Breast epithelium (tissue), 4 donors: Measurements from ENCODE around the gene RARRES2. TPM values are rescaled to one million over a fixed set of nuclear protein-coding genes. Genes with fewer than 3 reads are reported as not detected.

ENCODE experiments used
- DNase-seq, 2 donors: peaks; one replicate each; pipeline ENCODE4 v3.0.0-alpha.2; 2019; ENCODE audit warnings: low spot score in 2 of 2
- H3K27ac ChIP-seq, 2 donors: fragments of 200-600 bp; sonication (generic) in 1 of 2; one replicate each; pipeline ENCODE4 v1.5.1; 2016 to 2019; ENCODE audit warnings: mild to moderate bottlenecking in 1 of 2
- H3K27me3 ChIP-seq, 2 donors: fragments of 200-600 bp; sonication (generic) in 1 of 2; one replicate each; pipeline versions ENCODE4 v1.5.1 to v1.6.0; 2017 to 2019; ENCODE audit warnings: control low read depth in 1 of 2, mild to moderate bottlenecking in 1 of 2
- H3K36me3 ChIP-seq: fragments of 200-600 bp; one replicate; pipeline ENCODE4 v1.5.1; 2019
- H3K4me1 ChIP-seq, 2 donors: fragments of 200-600 bp; sonication (generic); one replicate each; pipeline ENCODE4 v1.5.1; 2016 to 2019; ENCODE audit warnings: control low read depth in 1 of 2
- H3K4me3 ChIP-seq, 3 donors: fragments of 200-600 bp; sonication (generic); 1 replicate in 2 of 3; 2 replicates in 1 of 3; pipeline ENCODE4 v1.5.1; 2016 to 2019; ENCODE audit warnings: mild to moderate bottlenecking in 3 of 3, moderate library complexity in 2 of 3
- H3K9me3 ChIP-seq, 2 donors: fragments of 200-600 bp; sonication (generic) in 1 of 2; one replicate each; pipeline ENCODE4 v1.5.1; 2016 to 2019; ENCODE audit warnings: control low read depth in 1 of 2
- CTCF ChIP-seq, 3 donors: fragments of 450-650 bp; IDR thresholded peaks; one replicate each; pipeline ENCODE4 v1.5.1; 2016 to 2017; ENCODE audit warnings: antibody characterized with exemption in 3 of 3, mild to moderate bottlenecking in 3 of 3, moderate library complexity in 3 of 3
- POLR2A ChIP-seq: fragments of 450-650 bp; IDR thresholded peaks from one replicate; pipeline ENCODE4 v1.6.1; 2016; ENCODE audit warnings: antibody characterized with exemption, mild to moderate bottlenecking, moderate library complexity
- POLR2AphosphoS5 ChIP-seq, 3 donors: sonication (generic); formaldehyde crosslinking; IDR thresholded peaks; one replicate each; pipeline ENCODE4 v1.6.1; 2017; ENCODE audit warnings: antibody characterized with exemption in 3 of 3
- intact Hi-C: fragments of 100-400 bp; cut with DNase I; formaldehyde crosslinking; loops from one replicate; pipeline ENCODE4 v1.15.1; 2023; ENCODE audit warnings: low total_unique reads
- total RNA-seq, 3 donors: library from RNA; depleted of rRNA; stranded (reverse); fragments of >200 nt; gene quantifications; one replicate each; pipeline ENCODE4 v1.1.0, GENCODE V29; 2016

The RARRES2 gene
- total RNA-seq, 3 donors from 2014 or later: 156 to 297 (median 267) TPM

DNA sequence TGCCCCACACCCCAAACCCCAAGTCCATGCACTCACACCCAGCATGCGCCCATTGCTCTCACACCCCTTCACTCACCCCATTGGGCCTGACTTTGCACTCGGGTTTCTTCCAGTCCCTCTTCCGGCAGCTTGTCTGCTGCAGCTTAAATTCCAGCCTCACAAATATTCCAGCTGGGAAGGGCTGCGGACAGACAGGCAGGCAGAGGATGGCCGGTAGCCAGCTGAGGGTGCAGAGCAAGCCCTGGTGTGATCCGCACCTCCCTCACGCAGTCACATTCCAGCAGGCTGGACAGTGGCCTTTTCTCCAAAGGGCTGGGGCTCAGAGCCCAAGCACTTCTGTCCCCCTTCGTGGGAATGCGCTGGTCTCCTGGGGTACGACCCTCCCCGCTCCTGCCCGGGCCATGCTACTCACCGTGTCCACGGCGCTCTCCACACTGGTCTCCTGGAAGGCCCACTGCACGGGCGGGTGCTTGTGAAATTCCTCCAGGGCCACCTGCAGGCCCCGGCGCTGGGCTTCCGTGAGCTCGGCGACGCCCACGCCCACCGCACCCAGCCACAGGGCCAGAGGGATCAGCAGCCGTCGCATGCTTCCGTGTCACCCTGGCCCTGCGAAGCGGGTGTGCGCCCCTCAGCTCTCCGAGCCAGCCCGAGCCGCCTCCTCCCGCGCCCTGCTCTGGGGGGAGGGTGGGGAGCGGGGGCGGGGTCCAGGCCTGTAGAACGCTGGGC lies 1.2 kb downstream of the RARRES2 start:
- H3K4me1 ChIP-seq: peaks cover 0 to 20% of the 10 kb centered on the region in 2 donors
- intact Hi-C loops: no loop called here
- no peak for DNase-seq

DNA sequence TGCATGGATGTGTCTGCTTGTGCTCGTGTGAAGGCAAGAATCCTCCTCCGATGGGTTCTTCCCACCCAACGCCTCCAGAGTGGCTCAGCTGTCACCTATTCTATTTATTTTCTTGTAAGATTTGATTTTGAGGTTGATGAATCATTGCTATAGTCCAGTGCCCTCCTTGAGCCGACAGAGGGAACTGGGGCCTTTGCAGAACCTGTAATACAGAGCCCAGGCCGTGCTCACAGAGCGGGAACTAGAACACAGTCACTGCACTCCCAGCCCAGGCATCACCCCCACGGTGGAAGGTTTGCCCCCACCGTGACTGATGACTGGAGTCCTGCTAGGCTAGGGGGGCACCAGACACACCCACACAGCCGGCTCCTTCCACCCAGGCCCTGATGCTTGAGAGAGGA lies 2.0 kb downstream of the RARRES2 start:
- no peak for DNase-seq

More for the DNA sequence above, 1.2 kb downstream of the RARRES2 start:
- H3K27ac ChIP-seq: peak overlapping the region; percentile 72 to 94
- H3K4me3 ChIP-seq: peak overlapping the region; percentile 49 to 81 (median 63)
- no peaks in the 10 kb centered on the region for H3K36me3 ChIP-seq
- peaks cover 0 to 6% of the 10 kb centered on the region in 2 donors for H3K9me3 ChIP-seq
- H3K27me3 ChIP-seq: no peaks in the 10 kb centered on the region
- TF ChIP-seq POLR2A (no peak), POLR2AphosphoS5 (IDR thresholded peaks at IDR 0.05) (no peak), CTCF (IDR thresholded peaks at IDR 0.05) (no peak)

GRCh38 chr7:150338166-150338829 lies 3.1 kb downstream of the RARRES2 start:
- no peaks in the 10 kb centered on the region for H3K9me3 ChIP-seq
- intact Hi-C loops: no loop called here
- no peak overlapping the region for H3K4me3 ChIP-seq
- no peak for TF ChIP-seq CTCF (IDR thresholded peaks at IDR 0.05)
- TF ChIP-seq POLR2AphosphoS5 (IDR thresholded peaks at IDR 0.05): no peak
- no peak for TF ChIP-seq POLR2A
- no peak overlapping the region for H3K27ac ChIP-seq
- H3K36me3 ChIP-seq: no peaks in the 10 kb centered on the region
- no peak for DNase-seq
- peaks cover 0 to 21% of the 10 kb centered on the region in 2 donors for H3K4me1 ChIP-seq
- H3K27me3 ChIP-seq: no peaks in the 10 kb centered on the region

More for the DNA sequence above, 2.0 kb downstream of the RARRES2 start:
- Histone ChIP-seq H3K36me3 (no peaks in the 10 kb centered on the region), H3K27ac (peak overlapping the region in 1 of 2 donors; percentile 94), H3K4me1 (peaks cover 0 to 21% of the 10 kb centered on the region in 2 donors), H3K4me3 (peak overlapping the region in 2 of 3 donors; percentile 63 to 81), H3K9me3 (peaks cover 0 to 4% of the 10 kb centered on the region in 2 donors), H3K27me3 (no peaks in the 10 kb centered on the region)
- intact Hi-C loops: no loop called here
- no peak for TF ChIP-seq POLR2AphosphoS5 (IDR thresholded peaks at IDR 0.05)
- TF ChIP-seq CTCF (IDR thresholded peaks at IDR 0.05): no peak
- TF ChIP-seq POLR2A: no peak

GRCh38 chr7:150337659-150338081 lies 3.8 kb downstream of the RARRES2 start:
- Histone ChIP-seq H3K4me3 (no peak overlapping the region), H3K27ac (peak overlapping the region in 1 of 2 donors; percentile 27), H3K4me1 (peaks cover 0 to 21% of the 10 kb centered on the region in 2 donors), H3K27me3 (no peaks in the 10 kb centered on the region), H3K36me3 (no peaks in the 10 kb centered on the region), H3K9me3 (no peaks in the 10 kb centered on the region)
- TF ChIP-seq POLR2A (no peak), POLR2AphosphoS5 (IDR thresholded peaks at IDR 0.05) (no peak), CTCF (IDR thresholded peaks at IDR 0.05) (no peak)
- no peak for DNase-seq
- intact Hi-C loops: no loop called here

DNA sequence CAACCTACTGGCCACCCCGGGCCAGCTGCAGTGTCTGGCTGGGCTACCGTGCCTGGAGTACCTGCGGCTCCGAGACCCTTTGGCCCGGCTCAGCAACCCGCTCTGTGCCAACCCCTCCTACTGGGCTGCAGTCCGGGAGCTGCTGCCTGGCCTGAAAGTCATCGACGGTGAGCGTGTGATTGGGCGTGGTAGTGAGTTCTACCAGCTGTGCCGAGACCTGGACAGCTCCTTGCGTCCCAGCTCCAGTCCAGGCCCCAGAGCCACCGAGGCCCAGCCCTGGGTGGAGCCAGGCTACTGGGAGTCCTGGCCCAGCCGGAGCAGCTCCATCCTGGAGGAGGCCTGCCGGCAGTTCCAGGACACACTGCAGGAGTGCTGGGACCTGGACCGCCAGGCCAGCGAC lies 4.2 kb downstream of the RARRES2 start:
- H3K36me3 ChIP-seq: no peaks in the 10 kb centered on the region
- H3K4me1 ChIP-seq: peaks cover 0 to 21% of the 10 kb centered on the region in 2 donors
- H3K27ac ChIP-seq: peak overlapping the region in 1 of 2 donors; percentile 27
- TF ChIP-seq POLR2A (no peak), POLR2AphosphoS5 (IDR thresholded peaks at IDR 0.05) (no peak)
- DNase-seq: no peak
- no peak overlapping the region for H3K4me3 ChIP-seq
- no peaks in the 10 kb centered on the region for H3K27me3 ChIP-seq
- H3K9me3 ChIP-seq: no peaks in the 10 kb centered on the region
- intact Hi-C loops: no loop called here
